Right atrium auricular region (tissue), 2 donors: ENCODE data around the gene E4F1. TPM values are rescaled to one million over a fixed set of nuclear protein-coding genes. Genes with fewer than 3 reads are reported as not detected.
"Not testable (repeated sequence)": the region's sequence is repeated elsewhere in the genome, so short reads cannot be mapped to it uniquely, and the experiment has no call there.

Source experiments
- DNase-seq: peaks from one replicate; pipeline ENCODE4 v3.0.0-alpha.2; 2019; ENCODE audit warnings: low spot score
- H3K27ac ChIP-seq, 2 donors: fragments of 200-600 bp; sonication (generic); 1 replicate in 1 of 2; 2 replicates in 1 of 2; pipeline ENCODE4 v1.5.1; 2016 to 2019
- H3K27me3 ChIP-seq, 2 donors: fragments of 200-600 bp; sonication (generic); one replicate each; pipeline versions ENCODE4 v1.5.1 to v1.6.0; 2017 to 2019
- H3K36me3 ChIP-seq: fragments of 200-600 bp; sonication (generic); one replicate; pipeline ENCODE4 v1.5.1; 2016
- H3K4me1 ChIP-seq, 2 donors: fragments of 200-600 bp; sonication (generic); one replicate each; pipeline versions ENCODE4 v1.5.1 to v1.6.0; 2017 to 2019
- H3K4me3 ChIP-seq, 2 donors: fragments of 200-600 bp; sonication (generic); 1 replicate in 1 of 2; 2 replicates in 1 of 2; pipeline ENCODE4 v1.5.1; 2017 to 2019; ENCODE audit warnings: mild to moderate bottlenecking in 1 of 2, moderate library complexity in 1 of 2
- H3K9me3 ChIP-seq, 2 donors: fragments of 200-600 bp; sonication (generic); one replicate each; pipeline ENCODE4 v1.5.1; 2019
- total RNA-seq, 2 donors: library from RNA; depleted of rRNA; stranded (reverse); fragments of >200 nt; gene quantifications; one replicate each; pipeline ENCODE4 v1.1.0, GENCODE V29; 2016
- TF ChIP-seq, protein P1 (sequence below), 2 donors: fragments of 200-600 bp; sonication (generic); IDR thresholded peaks; one replicate each; pipeline ENCODE4 v1.5.1; 2019; ENCODE audit warnings: antibody characterized with exemption in 2 of 2

The E4F1 gene
- total RNA-seq, 2 donors from 2014 or later = 10.0 to 16.7 TPM

DNA sequence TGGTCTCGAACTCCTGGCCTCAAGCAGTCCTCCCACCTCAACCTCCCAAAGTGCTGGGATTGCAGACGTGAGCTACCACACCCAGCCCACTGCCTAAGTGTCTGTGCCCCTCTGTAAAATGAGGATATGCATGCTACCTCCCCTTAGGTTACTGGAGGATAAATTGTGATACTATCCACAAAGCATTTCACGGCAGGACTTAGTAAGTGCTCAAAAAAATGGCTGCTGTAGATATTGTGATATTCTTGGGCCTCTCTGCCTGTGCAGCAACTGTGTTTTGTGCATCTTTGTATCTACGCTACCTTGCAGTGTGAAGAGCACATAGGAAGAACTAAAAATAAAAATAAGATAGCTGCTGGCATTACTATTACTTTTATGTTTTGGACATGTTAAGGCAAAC lies 25.1 kb upstream of the E4F1 start:
- no peak for DNase-seq
- TF ChIP-seq, protein P1, sequence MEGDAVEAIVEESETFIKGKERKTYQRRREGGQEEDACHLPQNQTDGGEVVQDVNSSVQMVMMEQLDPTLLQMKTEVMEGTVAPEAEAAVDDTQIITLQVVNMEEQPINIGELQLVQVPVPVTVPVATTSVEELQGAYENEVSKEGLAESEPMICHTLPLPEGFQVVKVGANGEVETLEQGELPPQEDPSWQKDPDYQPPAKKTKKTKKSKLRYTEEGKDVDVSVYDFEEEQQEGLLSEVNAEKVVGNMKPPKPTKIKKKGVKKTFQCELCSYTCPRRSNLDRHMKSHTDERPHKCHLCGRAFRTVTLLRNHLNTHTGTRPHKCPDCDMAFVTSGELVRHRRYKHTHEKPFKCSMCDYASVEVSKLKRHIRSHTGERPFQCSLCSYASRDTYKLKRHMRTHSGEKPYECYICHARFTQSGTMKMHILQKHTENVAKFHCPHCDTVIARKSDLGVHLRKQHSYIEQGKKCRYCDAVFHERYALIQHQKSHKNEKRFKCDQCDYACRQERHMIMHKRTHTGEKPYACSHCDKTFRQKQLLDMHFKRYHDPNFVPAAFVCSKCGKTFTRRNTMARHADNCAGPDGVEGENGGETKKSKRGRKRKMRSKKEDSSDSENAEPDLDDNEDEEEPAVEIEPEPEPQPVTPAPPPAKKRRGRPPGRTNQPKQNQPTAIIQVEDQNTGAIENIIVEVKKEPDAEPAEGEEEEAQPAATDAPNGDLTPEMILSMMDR (IDR thresholded peaks at IDR 0.05) = no peak
- Histone ChIP-seq H3K27me3 (peaks cover 0 to 6% of the 10 kb centered on the region in 2 donors), H3K27ac (no peak overlapping the region), H3K36me3 (no peaks in the 10 kb centered on the region), H3K4me1 (peaks cover 0 to 11% of the 10 kb centered on the region in 2 donors), H3K4me3 (no peak overlapping the region), H3K9me3 (no peaks in the 10 kb centered on the region)

DNA sequence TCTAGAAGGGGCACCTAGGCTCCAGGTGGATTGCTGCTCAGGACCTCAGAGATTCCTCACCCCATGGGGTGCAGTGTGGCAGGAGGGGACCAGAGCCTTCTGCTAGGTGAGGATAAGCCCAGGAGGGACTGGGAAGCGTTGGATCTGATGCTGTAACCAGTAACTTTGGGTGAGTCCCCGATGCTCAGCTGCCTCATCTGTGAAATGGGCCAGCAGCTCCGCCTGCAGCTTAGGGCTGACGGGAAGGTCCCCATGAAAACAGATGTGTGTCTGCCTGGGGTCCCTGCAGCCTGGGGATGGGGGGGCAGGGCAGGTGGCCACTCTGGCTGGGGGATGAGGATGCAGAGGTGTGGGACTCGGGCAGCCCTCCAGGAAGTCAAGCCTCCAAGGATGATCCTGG lies 24.3 kb upstream of the E4F1 start:
- Histone ChIP-seq H3K4me1 (peaks cover 0 to 11% of the 10 kb centered on the region in 2 donors), H3K27me3 (peaks cover 0 to 6% of the 10 kb centered on the region in 2 donors), H3K9me3 (no peaks in the 10 kb centered on the region), H3K4me3 (no peak overlapping the region), H3K36me3 (no peaks in the 10 kb centered on the region), H3K27ac (no peak overlapping the region)
- TF ChIP-seq, protein P1 (IDR thresholded peaks at IDR 0.05) = no peak
- DNase-seq = no peak

DNA sequence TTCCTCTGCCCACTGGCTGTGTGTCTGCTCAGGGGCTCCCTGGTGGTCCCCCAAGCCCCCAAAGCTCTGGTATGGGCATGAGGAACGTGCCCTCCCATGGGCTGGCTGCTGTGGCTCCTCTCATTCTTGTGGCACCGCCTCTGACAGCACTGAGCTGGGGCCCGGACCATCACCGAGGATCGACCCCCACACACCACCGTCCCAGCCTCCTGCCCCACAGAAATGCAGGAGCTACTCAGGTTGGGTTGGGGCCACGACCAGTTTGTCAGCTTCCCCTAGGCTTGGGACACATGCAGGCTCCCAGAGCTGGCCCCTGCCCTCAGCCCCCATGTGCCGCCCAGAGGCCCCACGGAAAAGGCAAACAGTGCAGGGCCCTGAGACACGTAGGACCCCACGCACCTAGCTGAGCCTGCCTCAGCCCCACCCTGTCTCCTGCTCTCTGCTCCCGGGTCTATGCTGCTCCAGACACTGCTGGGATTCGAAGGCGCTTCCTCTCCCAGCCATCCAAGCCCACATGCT lies 23.7 kb upstream of the E4F1 start:
- peaks cover 0 to 13% of the 10 kb centered on the region in 2 donors for H3K4me1 ChIP-seq
- no peaks in the 10 kb centered on the region for H3K9me3 ChIP-seq
- H3K36me3 ChIP-seq = no peaks in the 10 kb centered on the region
- H3K27me3 ChIP-seq = peaks cover 0 to 6% of the 10 kb centered on the region in 2 donors
- no peak overlapping the region for H3K4me3 ChIP-seq
- DNase-seq = no peak
- no peak overlapping the region for H3K27ac ChIP-seq
- TF ChIP-seq, protein P1 (IDR thresholded peaks at IDR 0.05) = no peak

DNA sequence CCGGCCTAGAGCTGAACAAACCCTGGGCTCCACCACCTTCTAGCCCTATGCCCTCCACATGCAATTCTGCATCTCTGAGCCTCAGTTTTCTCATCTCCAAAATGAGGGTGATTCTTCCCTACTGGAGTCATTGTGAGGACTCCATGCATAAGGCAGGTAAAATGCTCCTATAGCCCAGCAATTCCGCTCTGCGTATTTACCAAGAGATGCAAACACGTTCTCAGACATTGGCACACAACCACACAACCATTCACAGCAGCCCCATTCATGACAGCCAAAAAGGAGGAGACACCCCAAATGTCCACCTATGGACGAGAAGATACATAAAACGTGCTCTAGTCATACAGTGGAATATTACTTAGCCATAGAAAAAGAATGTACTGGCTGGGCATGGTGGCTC lies 23.1 kb upstream of the E4F1 start:
- H3K27ac ChIP-seq = no peak overlapping the region
- H3K27me3 ChIP-seq = peaks cover 0 to 6% of the 10 kb centered on the region in 2 donors
- H3K4me1 ChIP-seq = peaks cover 0 to 12% of the 10 kb centered on the region in 2 donors
- no peaks in the 10 kb centered on the region for H3K9me3 ChIP-seq
- DNase-seq = no peak
- no peak overlapping the region for H3K4me3 ChIP-seq
- TF ChIP-seq, protein P1 (IDR thresholded peaks at IDR 0.05) = no peak
- H3K36me3 ChIP-seq = no peaks in the 10 kb centered on the region

DNA sequence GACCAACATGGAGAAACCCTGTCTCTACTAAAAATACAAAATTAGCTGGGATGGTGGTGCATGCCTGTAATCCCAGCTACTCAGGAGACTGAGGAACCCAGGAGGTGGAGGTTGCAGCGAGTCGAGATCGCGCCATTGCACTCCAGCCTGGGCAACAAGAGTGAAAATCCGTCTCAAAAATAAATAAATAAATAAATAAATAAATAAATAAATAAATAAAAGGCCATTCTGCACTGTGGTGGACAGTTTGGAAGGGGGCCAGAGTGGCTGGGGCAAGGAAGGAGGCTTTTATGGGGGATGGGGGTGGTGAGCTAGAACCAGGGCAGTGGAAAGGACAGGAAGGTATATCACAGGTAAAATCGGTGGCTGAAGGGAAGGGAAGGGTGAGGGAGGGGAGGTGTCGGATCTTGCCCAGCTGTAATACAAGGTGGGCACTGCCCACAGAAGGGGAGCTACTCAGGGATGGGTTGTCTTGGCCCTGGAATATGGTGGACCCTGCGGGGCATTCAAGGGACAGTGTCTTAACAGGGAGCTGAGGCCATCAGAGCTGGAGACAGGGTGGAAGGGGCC lies 20.2 kb upstream of the E4F1 start:
- not testable (repeated sequence) for H3K27ac ChIP-seq, H3K9me3 ChIP-seq, H3K4me3 ChIP-seq, DNase-seq, H3K27me3 ChIP-seq
- peaks cover 13% of the 10 kb centered on the region for H3K36me3 ChIP-seq
- peaks cover 0 to 16% of the 10 kb centered on the region in 2 donors for H3K4me1 ChIP-seq

DNA sequence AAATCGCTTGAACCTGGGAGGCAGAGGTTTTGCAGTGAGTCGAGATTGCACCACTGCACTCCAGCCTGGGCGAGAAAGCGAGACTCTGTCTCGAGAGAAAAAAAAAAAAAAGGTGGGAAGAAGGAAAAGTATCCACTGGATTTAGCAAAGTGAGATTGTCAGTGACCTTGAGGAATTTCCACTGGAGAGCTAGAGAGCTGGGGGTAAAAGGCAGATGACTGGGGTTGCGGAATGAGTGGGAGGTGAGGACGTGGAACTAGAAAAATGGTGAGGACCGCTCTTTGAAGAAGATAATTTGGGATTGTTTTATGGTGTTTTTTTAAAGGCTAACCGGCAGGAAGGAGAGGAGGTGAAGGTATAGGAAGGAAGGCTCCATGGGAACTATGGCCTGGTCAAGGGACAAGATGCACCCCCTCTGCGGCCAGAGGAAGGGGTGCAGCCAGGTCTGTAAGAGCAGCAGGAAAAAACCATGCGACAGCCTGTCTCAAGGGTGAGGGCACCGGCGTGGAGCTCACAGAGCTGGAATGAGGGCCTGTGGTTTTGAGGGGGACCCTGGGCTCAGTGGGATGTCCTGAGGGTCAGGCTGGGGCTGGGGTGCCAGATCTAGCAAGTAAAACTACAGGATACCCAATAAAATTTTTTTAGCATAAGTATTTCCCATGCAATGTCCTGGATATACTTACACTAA lies 18.8 kb upstream of the E4F1 start:
- H3K36me3 ChIP-seq = peaks cover 27% of the 10 kb centered on the region

More for the DNA sequence above, 18.8 kb upstream of the E4F1 start:
- Histone ChIP-seq H3K4me1 (peaks cover 0 to 16% of the 10 kb centered on the region in 2 donors), H3K27me3 (no peaks in the 10 kb centered on the region), H3K27ac (peak overlapping the region; percentile 98 to 100), H3K4me3 (peak overlapping the region; percentile 72 to 97), H3K9me3 (no peaks in the 10 kb centered on the region)
- no peak for DNase-seq
- TF ChIP-seq, protein P1 (IDR thresholded peaks at IDR 0.05) = no peak
